HG03432 (cell line): ENCODE data around the gene PLEK.
"Not testable (repeated sequence)": the region's sequence is repeated elsewhere in the genome, so short reads cannot be mapped to it uniquely, and the experiment has no call there.

Source experiments
- ATAC-seq: cut with Tn5 transposase; IDR thresholded peaks from one replicate; pipeline ENCODE4 v1.9.1; 2021; ENCODE audit warnings: mild to moderate bottlenecking, moderate library complexity; ENCODE audit not compliant: unreplicated experiment

The PLEK gene

GRCh38 chr2:68438455-68439303 is 73.6 kb downstream of the PLEK start:
- no peak for ATAC-seq

- peak; percentile 98 for ATAC-seq
Observed at GRCh38 chr2:68441179-68441993, 76.3 kb downstream of the PLEK start.

- ATAC-seq: no peak
Observed at GRCh38 chr2:68441994-68442322, 76.9 kb downstream of the PLEK start.

- ATAC-seq: not testable (repeated sequence)
Observed at GRCh38 chr2:68446425-68446824, 81.3 kb downstream of the PLEK start.
